CD4-positive, alpha-beta T cell treated with Interleukin-15 for 4 hours (primary cell): ENCODE results near the gene POLR3G.

Experiments
- DNase-seq: peaks from one replicate; pipeline ENCODE4 v3.0.0-alpha.2; 2020; ENCODE audit warnings: low spot score

The POLR3G gene

GRCh38 chr5:90504743-90505142 is 30.1 kb downstream of the POLR3G start:
- DNase-seq = no peak

- no peak for DNase-seq
Observed at GRCh38 chr5:90506221-90506620, 31.6 kb downstream of the POLR3G start.

- DNase-seq = no peak
Observed at GRCh38 chr5:90510438-90510837, 35.8 kb downstream of the POLR3G start.

- no peak for DNase-seq
Observed at GRCh38 chr5:90514520-90514919, 39.9 kb downstream of the POLR3G start.

GRCh38 chr5:90518661-90519060 is 44.0 kb downstream of the POLR3G start:
- DNase-seq = no peak

- DNase-seq = no peak
Observed at GRCh38 chr5:90519081-90519480, 44.4 kb downstream of the POLR3G start.

GRCh38 chr5:90528601-90529193 is 54.0 kb downstream of the POLR3G start:
- peak; percentile 14 for DNase-seq

GRCh38 chr5:90529194-90529938 is 54.7 kb downstream of the POLR3G start, which contains the start of gene LYSMD3:
Gene LYSMD3 (minus strand): TSS chr5:90529584. CDS start chr5:90525289, 4,295 bp downstream.
- peak; percentile 96 for DNase-seq

- peak; percentile 73 for DNase-seq
Observed at GRCh38 chr5:90529939-90530677, 55.4 kb downstream of the POLR3G start.

- DNase-seq = no peak
Observed at GRCh38 chr5:90530736-90531487, 56.2 kb downstream of the POLR3G start.

GRCh38 chr5:90533794-90534193 is 59.1 kb downstream of the POLR3G start:
- no peak for DNase-seq

- DNase-seq = no peak
Observed at GRCh38 chr5:90534922-90535321, 60.3 kb downstream of the POLR3G start.

GRCh38 chr5:90542827-90543519 is 68.3 kb downstream of the POLR3G start:
- no peak for DNase-seq

GRCh38 chr5:90545511-90545910 is 70.8 kb downstream of the POLR3G start:
- no peak for DNase-seq

GRCh38 chr5:90546216-90546837 is 71.7 kb downstream of the POLR3G start:
- DNase-seq = no peak

- no peak for DNase-seq
Observed at GRCh38 chr5:90547072-90547536, 72.4 kb downstream of the POLR3G start.

GRCh38 chr5:90548069-90548593 is 73.5 kb downstream of the POLR3G start:
- DNase-seq = no peak

- no peak for DNase-seq
Observed at GRCh38 chr5:90549223-90549622, 74.6 kb downstream of the POLR3G start.

GRCh38 chr5:90549729-90550275 is 75.1 kb downstream of the POLR3G start:
- DNase-seq = no peak

- DNase-seq = no peak
Observed at GRCh38 chr5:90550963-90551362, 76.3 kb downstream of the POLR3G start.
